ENCODE data around the gene IPCEF1.

The IPCEF1 gene

GRCh38 chr6:154354265-154354777 lies 2.3 kb downstream of the IPCEF1 start:
- no peak for DNase-seq (ENCODE audit: low read depth)
- no peak overlapping the region for H3K4me3 ChIP-seq (ENCODE audit: low read depth, low read length)
- TF ChIP-seq MYC (IDR thresholded peaks at IDR 0.05; ENCODE audit: low read depth, low read length) (no peak), MAX (IDR thresholded peaks at IDR 0.05; ENCODE audit: low read depth, low read length) (no peak), POLR2A (IDR thresholded peaks at IDR 0.05; ENCODE audit: extremely low read depth, insufficient read length) (no peak), CTCF (IDR thresholded peaks at IDR 0.05; ENCODE audit: low read depth, low read length) (no peak)

- no peak overlapping the region for H3K4me3 ChIP-seq (ENCODE audit: low read depth, low read length)
- no peak for DNase-seq (ENCODE audit: low read depth)
- TF ChIP-seq MYC (IDR thresholded peaks at IDR 0.05; ENCODE audit: low read depth, low read length) (no peak), POLR2A (IDR thresholded peaks at IDR 0.05; ENCODE audit: extremely low read depth, insufficient read length) (no peak), CTCF (IDR thresholded peaks at IDR 0.05; ENCODE audit: low read depth, low read length) (no peak), MAX (IDR thresholded peaks at IDR 0.05; ENCODE audit: low read depth, low read length) (no peak)
These were observed 3.0 kb downstream of the IPCEF1 start for GRCh38 chr6:154353626-154354025.

- TF ChIP-seq POLR2A (IDR thresholded peaks at IDR 0.05; ENCODE audit: extremely low read depth, insufficient read length) (no peak), MAX (IDR thresholded peaks at IDR 0.05; ENCODE audit: low read depth, low read length) (no peak), MYC (IDR thresholded peaks at IDR 0.05; ENCODE audit: low read depth, low read length) (no peak), CTCF (IDR thresholded peaks at IDR 0.05; ENCODE audit: low read depth, low read length) (no peak)
- no peak for DNase-seq (ENCODE audit: low read depth)
- no peak overlapping the region for H3K4me3 ChIP-seq (ENCODE audit: low read depth, low read length)
These were observed 3.6 kb downstream of the IPCEF1 start for GRCh38 chr6:154352898-154353585.

- no peak for DNase-seq (ENCODE audit: low read depth)
- H3K4me3 ChIP-seq (ENCODE audit: low read depth, low read length), result no peak overlapping the region
- TF ChIP-seq MYC (IDR thresholded peaks at IDR 0.05; ENCODE audit: low read depth, low read length), result no peak
- TF ChIP-seq MAX (IDR thresholded peaks at IDR 0.05; ENCODE audit: low read depth, low read length), result no peak
- TF ChIP-seq CTCF (IDR thresholded peaks at IDR 0.05; ENCODE audit: low read depth, low read length), result no peak
- TF ChIP-seq POLR2A (IDR thresholded peaks at IDR 0.05; ENCODE audit: extremely low read depth, insufficient read length), result no peak
These were observed 6.3 kb downstream of the IPCEF1 start for GRCh38 chr6:154350293-154350692.

- H3K4me3 ChIP-seq (ENCODE audit: low read depth, low read length), result no peak overlapping the region
- no peak for TF ChIP-seq CTCF (IDR thresholded peaks at IDR 0.05; ENCODE audit: low read depth, low read length)
- TF ChIP-seq POLR2A (IDR thresholded peaks at IDR 0.05; ENCODE audit: extremely low read depth, insufficient read length), result no peak
- no peak for TF ChIP-seq MYC (IDR thresholded peaks at IDR 0.05; ENCODE audit: low read depth, low read length)
- TF ChIP-seq MAX (IDR thresholded peaks at IDR 0.05; ENCODE audit: low read depth, low read length), result no peak
- no peak for DNase-seq (ENCODE audit: low read depth)
These were observed 8.6 kb downstream of the IPCEF1 start for GRCh38 chr6:154347981-154348380.

All from NB4 (cell line).